Tibial nerve (tissue), 4 donors: ENCODE results near the gene DBR1.

Source experiments
- CTCF ChIP-seq, 5 experiments: fragments of 200-600 bp in 3 of 5; fragments of 450-650 bp in 2 of 5; sonication (generic) in 3 of 5; IDR thresholded peaks; one replicate each; pipeline ENCODE4 v1.5.1; 2016 to 2019; ENCODE audit warnings: antibody characterized with exemption in 5 of 5, mild to moderate bottlenecking in 3 of 5, moderate library complexity in 2 of 5
- EP300 ChIP-seq, 2 donors: sonication (generic); formaldehyde crosslinking; IDR thresholded peaks; one replicate each; pipeline ENCODE4 v1.6.1; 2017; ENCODE audit warnings: antibody characterized with exemption in 2 of 2, mild to moderate bottlenecking in 1 of 2
- POLR2A ChIP-seq, 2 donors: fragments of 450-650 bp; IDR thresholded peaks; one replicate each; pipeline ENCODE4 v1.6.1; 2017; ENCODE audit warnings: antibody characterized with exemption in 2 of 2, mild to moderate bottlenecking in 2 of 2, moderate library complexity in 2 of 2

GRCh38 chr3:138114988-138115971 is 59.4 kb downstream of the DBR1 start, which contains the start of gene DZIP1L:
- TF ChIP-seq CTCF (IDR thresholded peaks at IDR 0.05), result peak; percentile 49 to 84 (median 76)
- TF ChIP-seq EP300 (IDR thresholded peaks at IDR 0.05), result peak in 1 of 2 donors; percentile 38
- peak in 1 of 2 donors; percentile 34 for TF ChIP-seq POLR2A (IDR thresholded peaks at IDR 0.05)
